Psoas muscle (tissue), 8 donors: Measurements from ENCODE around the gene AGBL5. TPM values are rescaled to one million over a fixed set of nuclear protein-coding genes. Genes with fewer than 3 reads are reported as not detected.

ENCODE experiments used
- ATAC-seq, 4 donors: fragments of 200-7000 bp; cut with Tn5 transposase; one replicate each; pipeline ENCODE4 v1.9.1; 2020; ENCODE audit warnings: moderate library complexity in 3 of 4, mild to moderate bottlenecking in 2 of 4
- DNase-seq, 2 donors: peaks; one replicate each; pipeline ENCODE4 v3.0.0-alpha.2; 2020
- H3K27ac ChIP-seq: fragments of 200-600 bp; one replicate; pipeline ENCODE4 v1.8.0; 2022
- H3K27me3 ChIP-seq, 3 donors: fragments of 200-600 bp in 1 of 3; one replicate each; pipeline versions ENCODE4 v1.6.1 to v1.8.0; 2013 to 2022; ENCODE audit warnings: low read length in 2 of 3, mild to moderate bottlenecking in 2 of 3, moderate library complexity in 1 of 3; ENCODE audit not compliant: insufficient read depth in 3 of 3
- H3K36me3 ChIP-seq, 2 donors: fragments of 200-600 bp in 1 of 2; one replicate each; pipeline versions ENCODE4 v1.6.1 to v1.8.0; 2013 to 2022; ENCODE audit warnings: low read depth in 1 of 2, mild to moderate bottlenecking in 1 of 2, moderate library complexity in 1 of 2; ENCODE audit not compliant: insufficient read depth in 1 of 2
- H3K4me1 ChIP-seq: fragments of 200-600 bp; one replicate; pipeline ENCODE4 v1.8.0; 2022
- H3K4me3 ChIP-seq: fragments of 200-600 bp; one replicate; pipeline ENCODE4 v1.8.0; 2022; ENCODE audit warnings: mild to moderate bottlenecking
- H3K9me3 ChIP-seq: fragments of 200-600 bp; one replicate; pipeline ENCODE4 v1.8.0; 2022
- WGBS, 3 donors: extraction: QIAGEN DNeasy Blood & Tissue Kit; methylation state at CpG; one replicate each; pipeline versions ENCODE4 v1.1.6 to v1.1.7; 2013; 5-methylcytosine and 5-hydroxymethylcytosine counted together
- intact Hi-C, 2 donors: fragments of 100-400 bp; cut with DNase I; formaldehyde crosslinking; loops; one replicate each; pipeline versions ENCODE4 v1.11.0 to v1.14.2; 2022
- polyA plus RNA-seq, 3 donors: library from polyadenylated mRNA; stranded (reverse); fragments of 200-250 nt; gene quantifications; one replicate each; pipeline ENCODE4 v1.2.3, GENCODE V29; 2013
- total RNA-seq, 4 donors: library from RNA; stranded (reverse); fragmentation: NEBNext Ultra II Directional in 2 of 4; extraction: Animal tissue kit (Norgen Biotek cat#: 25700) in 2 of 4; gene quantifications; one replicate each; pipeline versions ENCODE4 v1.2.1 to v1.2.4, GENCODE V29; 2021 to 2023
- TF ChIP-seq, protein P1 (sequence below): fragments of 200-600 bp; IDR thresholded peaks from one replicate; pipeline ENCODE4 v1.8.0; 2022; ENCODE audit warnings: antibody characterized with exemption
- donor health status: healthy with polysubstance abuse.
- donor health status: DM: no; HTN: no; CAD: no; lungs with moderate emphysema.
- donor health status: Bipolar disorder and iron deficiency.
- donor health status: healthy.
- donor health status: DM: yes; HTN: yes; CAD: no.
- donor health status: DM: no; HTN: no; CAD: no.
- donor health status: DM: no; HTN: no; CAD: no.
- donor health status: DM: yes; HTN: yes; CAD: no.

The AGBL5 gene
- total and polyA plus RNA-seq, 7 donors: 3.6 to 8.6 (median 5.5) TPM

DNA sequence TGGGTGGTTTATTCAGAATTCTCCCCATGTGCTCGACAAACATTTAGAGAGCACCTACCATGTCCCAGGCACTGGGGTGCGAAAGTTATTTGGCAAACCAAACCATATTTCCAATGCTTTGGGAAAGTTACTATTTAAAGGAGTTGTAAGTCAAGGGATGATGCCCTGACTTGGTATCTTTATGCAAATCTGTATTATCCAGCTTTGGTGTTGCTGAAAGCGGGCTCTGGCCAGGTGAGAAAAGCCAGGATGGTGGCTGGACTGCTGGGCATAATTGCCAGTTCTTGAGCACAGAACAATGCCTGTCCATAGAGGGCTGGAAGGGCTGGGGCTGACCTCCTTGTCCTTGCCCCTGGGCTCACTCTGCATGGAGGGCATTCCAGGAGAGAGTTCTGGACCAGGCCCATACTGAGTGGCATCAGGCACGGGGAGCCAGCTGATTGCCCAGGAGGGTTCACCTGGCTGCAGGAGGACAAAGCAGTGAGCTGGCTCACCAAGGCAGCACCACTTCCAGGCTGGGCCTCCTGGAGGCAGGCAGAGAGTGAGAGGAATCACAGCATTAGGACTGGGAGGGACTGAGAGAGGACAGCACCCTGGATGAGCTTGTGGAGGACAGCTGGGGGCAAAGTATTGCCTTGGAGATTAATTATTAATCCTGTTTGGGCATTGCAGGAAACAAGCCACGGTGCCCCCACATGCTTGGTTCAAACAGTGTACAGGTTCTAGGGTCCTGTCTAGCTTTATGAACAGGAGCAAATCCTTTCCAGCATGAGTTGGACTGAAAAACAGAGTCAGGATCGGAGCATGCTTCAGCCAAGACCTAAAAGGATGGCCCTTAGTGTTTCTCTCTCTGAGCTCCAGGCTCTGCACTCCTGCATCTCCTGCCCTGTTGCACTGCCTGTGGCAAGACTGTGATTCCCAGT, 42.2 kb downstream of the AGBL5 start:
- Histone ChIP-seq H3K36me3 (no peaks in the 10 kb centered on the region), H3K4me1 (peaks cover 14% of the 10 kb centered on the region), H3K9me3 (no peaks in the 10 kb centered on the region), H3K27ac (no peak overlapping the region), H3K27me3 (no peaks in the 10 kb centered on the region), H3K4me3 (no peak overlapping the region)
- intact Hi-C loops: loop anchor here in 1 of 2 donors (10.0 kb wide), 1 partner anchor 191 kb away; the partner anchor contains the start of gene TRIM54
- TF ChIP-seq, protein P1, sequence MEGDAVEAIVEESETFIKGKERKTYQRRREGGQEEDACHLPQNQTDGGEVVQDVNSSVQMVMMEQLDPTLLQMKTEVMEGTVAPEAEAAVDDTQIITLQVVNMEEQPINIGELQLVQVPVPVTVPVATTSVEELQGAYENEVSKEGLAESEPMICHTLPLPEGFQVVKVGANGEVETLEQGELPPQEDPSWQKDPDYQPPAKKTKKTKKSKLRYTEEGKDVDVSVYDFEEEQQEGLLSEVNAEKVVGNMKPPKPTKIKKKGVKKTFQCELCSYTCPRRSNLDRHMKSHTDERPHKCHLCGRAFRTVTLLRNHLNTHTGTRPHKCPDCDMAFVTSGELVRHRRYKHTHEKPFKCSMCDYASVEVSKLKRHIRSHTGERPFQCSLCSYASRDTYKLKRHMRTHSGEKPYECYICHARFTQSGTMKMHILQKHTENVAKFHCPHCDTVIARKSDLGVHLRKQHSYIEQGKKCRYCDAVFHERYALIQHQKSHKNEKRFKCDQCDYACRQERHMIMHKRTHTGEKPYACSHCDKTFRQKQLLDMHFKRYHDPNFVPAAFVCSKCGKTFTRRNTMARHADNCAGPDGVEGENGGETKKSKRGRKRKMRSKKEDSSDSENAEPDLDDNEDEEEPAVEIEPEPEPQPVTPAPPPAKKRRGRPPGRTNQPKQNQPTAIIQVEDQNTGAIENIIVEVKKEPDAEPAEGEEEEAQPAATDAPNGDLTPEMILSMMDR: no peak
- ATAC-seq (no peak), DNase-seq (peak in 1 of 2 donors; percentile 35)
- WGBS, 3 donors: 75 to 81% (median 80%) methylated on average over 6 of the region's 6 CpGs

DNA sequence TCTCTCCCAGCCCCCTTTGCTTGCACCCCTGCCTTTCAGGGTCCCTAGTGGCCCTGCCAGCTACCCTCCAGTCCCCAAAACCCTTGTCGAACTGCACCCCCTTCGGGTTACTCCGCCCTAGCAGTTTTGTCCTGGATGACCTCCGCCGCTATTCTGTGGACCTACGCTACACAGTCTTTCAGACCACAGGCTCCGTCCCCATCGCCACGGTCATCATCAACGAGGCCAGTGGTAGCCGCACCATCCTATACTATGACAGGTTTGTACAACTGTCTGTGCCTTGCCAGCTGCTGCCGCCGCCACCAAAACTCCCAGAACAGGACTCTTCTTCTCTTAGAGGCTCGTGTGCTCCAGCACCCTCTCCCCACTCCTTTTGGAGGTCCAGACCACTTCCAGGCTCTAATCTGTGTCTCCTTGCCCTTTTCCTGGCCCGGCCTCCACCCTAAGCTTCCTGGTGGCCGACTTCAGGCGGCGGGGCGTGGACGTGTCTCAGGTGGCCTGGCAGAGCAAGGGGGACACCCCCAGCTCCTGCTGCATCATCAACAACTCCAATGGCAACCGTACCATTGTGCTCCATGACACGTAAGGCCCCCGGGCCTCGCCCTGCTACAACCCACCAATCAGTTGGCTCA, 43.0 kb downstream of the AGBL5 start:
- WGBS, 3 donors: 92 to 93% (median 92%) methylated on average over 24 of the region's 24 CpGs
- DNase-seq: peak in 1 of 2 donors; percentile 42

DNA sequence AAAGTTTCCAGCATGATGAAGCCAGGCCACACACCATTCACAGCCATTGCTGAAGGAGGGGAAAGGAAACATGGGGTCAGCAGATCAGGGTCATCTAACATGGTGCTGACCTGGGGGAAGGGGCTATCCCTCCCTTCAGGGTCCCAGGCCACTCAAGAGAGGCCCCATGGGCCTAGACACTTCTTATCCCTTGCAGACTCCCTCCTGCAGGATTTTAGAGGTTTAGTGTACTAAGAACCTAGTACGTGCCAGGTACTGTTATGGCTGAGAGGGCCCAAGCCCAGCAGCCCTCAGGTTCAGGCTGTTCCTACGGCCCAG, 43.9 kb downstream of the AGBL5 start:
- H3K9me3 ChIP-seq: no peaks in the 10 kb centered on the region
- H3K4me3 ChIP-seq: no peak overlapping the region
- H3K27ac ChIP-seq: peak overlapping the region; percentile 65
- no peaks in the 10 kb centered on the region for H3K36me3 ChIP-seq
- peaks cover 14% of the 10 kb centered on the region for H3K4me1 ChIP-seq
- DNase-seq (peak in 1 of 2 donors; percentile 41), ATAC-seq (no peak)
- intact Hi-C loops: loop anchor here (5.0 to 10.0 kb wide), 3 partner anchors 97 to 189 kb away; partner anchors contain the start of genes DNAJC5G (in 1 of the 2) and TRIM54 (in 1 of the 2)
- 79 to 93% (median 93%) methylated on average over 2 of the region's 2 CpGs for WGBS, 3 donors
- no peaks in the 10 kb centered on the region for H3K27me3 ChIP-seq
- TF ChIP-seq, protein P1: no peak

More for the DNA sequence above, 43.0 kb downstream of the AGBL5 start:
- intact Hi-C loops: loop anchor here in 1 of 2 donors (10.0 kb wide), 1 partner anchor 190 kb away; the partner anchor contains the start of gene TRIM54
- no peaks in the 10 kb centered on the region for H3K9me3 ChIP-seq
- no peak overlapping the region for H3K4me3 ChIP-seq
- TF ChIP-seq, protein P1: no peak
- H3K4me1 ChIP-seq: peaks cover 14% of the 10 kb centered on the region
- no peak overlapping the region for H3K27ac ChIP-seq
- H3K36me3 ChIP-seq: no peaks in the 10 kb centered on the region
- H3K27me3 ChIP-seq: no peaks in the 10 kb centered on the region
- no peak for ATAC-seq

DNA sequence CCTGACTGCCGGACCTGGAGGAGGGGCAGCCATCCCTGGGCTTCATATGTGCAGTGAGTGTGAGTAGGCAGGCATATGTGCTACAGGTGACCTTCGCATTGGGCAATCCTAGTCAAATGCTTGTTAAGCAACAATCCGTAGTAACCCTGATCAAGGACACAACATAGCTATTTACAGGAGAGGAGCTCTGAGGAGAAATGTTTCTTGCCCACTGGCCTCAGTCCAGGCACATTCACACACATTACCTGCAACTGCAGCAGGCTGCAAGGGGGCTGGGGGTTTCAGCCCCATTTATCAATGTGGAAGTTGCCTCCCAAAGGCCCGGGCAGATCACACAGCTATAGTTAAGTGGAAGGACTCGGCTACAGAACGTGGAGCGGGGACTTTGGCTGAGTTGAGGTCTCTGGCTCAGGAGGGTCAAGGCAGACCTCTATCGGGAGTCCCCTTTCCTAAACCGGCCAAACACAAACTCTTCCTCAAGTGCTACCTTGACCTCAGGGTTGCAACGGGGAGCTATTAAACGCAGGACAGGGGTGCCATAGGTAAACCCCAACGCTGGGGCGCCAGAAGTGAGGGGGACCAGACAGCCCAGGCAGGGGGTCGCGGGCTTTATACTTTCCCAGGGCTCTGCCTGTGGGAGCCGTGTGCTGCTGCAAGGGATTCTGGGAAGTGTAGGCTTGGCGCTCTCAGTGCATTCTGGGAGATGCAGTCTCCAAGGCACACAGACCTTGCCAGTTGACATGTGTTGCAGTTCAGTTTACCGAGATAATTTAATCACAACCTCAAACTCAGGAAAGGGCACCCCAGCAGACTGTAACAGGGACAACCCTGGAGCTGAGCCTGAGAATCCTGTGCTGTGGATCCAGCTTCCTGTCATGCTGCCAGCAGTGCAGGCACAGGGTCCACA, 44.5 kb downstream of the AGBL5 start:
- Histone ChIP-seq H3K4me1 (peaks cover 14% of the 10 kb centered on the region), H3K9me3 (no peaks in the 10 kb centered on the region), H3K36me3 (no peaks in the 10 kb centered on the region), H3K27ac (peak overlapping the region; percentile 65), H3K4me3 (peak overlapping the region; percentile 66), H3K27me3 (no peaks in the 10 kb centered on the region)
- ATAC-seq (peak; percentile 84 to 91 (median 87)), DNase-seq (peak; percentile 61 to 83)
- TF ChIP-seq, protein P1: no peak
- 18 to 24% (median 21%) methylated on average over 18 of the region's 18 CpGs for WGBS, 3 donors
- intact Hi-C loops: loop anchor here (5.0 to 10.0 kb wide), 3 partner anchors 96 to 189 kb away; partner anchors contain the start of genes DNAJC5G (in 1 of the 2) and TRIM54 (in 1 of the 2)
